NCI-H446 treated with DMSO at 0.1 percent for 48 hours (cell line): ENCODE measurements around the gene SLC39A6.
"Not testable (repeated sequence)": the region's sequence is repeated elsewhere in the genome, so short reads cannot be mapped to it uniquely, and the experiment has no call there.

Source experiments
- DNase-seq: peaks from one replicate; lab custom pipeline; 2025; lab: John Stamatoyannopoulos, UW

Gene SLC39A6

GRCh38 chr18:36096955-36097354 lies 32.2 kb downstream of the SLC39A6 start:
- DNase-seq, result no peak

GRCh38 chr18:36095936-36096519 lies 33.1 kb downstream of the SLC39A6 start:
- peak; percentile 4 for DNase-seq

- no peak for DNase-seq
Measured at GRCh38 chr18:36094431-36094830, 34.7 kb downstream of the SLC39A6 start.

GRCh38 chr18:36092116-36092515 lies 37.0 kb downstream of the SLC39A6 start:
- DNase-seq, result not testable (repeated sequence)

- DNase-seq, result no peak
Measured at GRCh38 chr18:36089001-36089400, 40.1 kb downstream of the SLC39A6 start.

- DNase-seq, result no peak
Measured at GRCh38 chr18:36088256-36088655, 40.9 kb downstream of the SLC39A6 start.

GRCh38 chr18:36086186-36086585 lies 43.0 kb downstream of the SLC39A6 start:
- no peak for DNase-seq

GRCh38 chr18:36085195-36085594 lies 43.9 kb downstream of the SLC39A6 start:
- DNase-seq, result no peak

- no peak for DNase-seq
Measured at GRCh38 chr18:36083729-36084128, 45.4 kb downstream of the SLC39A6 start.

- DNase-seq, result not testable (repeated sequence)
Measured at GRCh38 chr18:36081118-36081517, 48.0 kb downstream of the SLC39A6 start.

- DNase-seq, result no peak
Measured at GRCh38 chr18:36078751-36079529, 50.2 kb downstream of the SLC39A6 start.

- DNase-seq, result not testable (repeated sequence)
Measured at GRCh38 chr18:36077764-36078163, 51.4 kb downstream of the SLC39A6 start.

GRCh38 chr18:36075862-36076587 lies 53.1 kb downstream of the SLC39A6 start:
- no peak for DNase-seq

GRCh38 chr18:36074435-36074834 lies 54.7 kb downstream of the SLC39A6 start:
- no peak for DNase-seq

- DNase-seq, result no peak
Measured at GRCh38 chr18:36073676-36074075, 55.5 kb downstream of the SLC39A6 start.

GRCh38 chr18:36072406-36072805 lies 56.7 kb downstream of the SLC39A6 start:
- not testable (repeated sequence) for DNase-seq

- peak; percentile 78 for DNase-seq
Measured at GRCh38 chr18:36067055-36067957, 61.8 kb downstream of the SLC39A6 start, which contains the start of gene RPRD1A. TSS of gene RPRD1A (minus strand) at chr18:36067559. CDS start at chr18:36067404, 155 bp downstream.

- DNase-seq, result no peak
Measured at GRCh38 chr18:36066686-36067054, 62.5 kb downstream of the SLC39A6 start.

GRCh38 chr18:36066001-36066400 lies 63.1 kb downstream of the SLC39A6 start:
- DNase-seq, result no peak

GRCh38 chr18:36064809-36065079 lies 64.4 kb downstream of the SLC39A6 start:
- not testable (repeated sequence) for DNase-seq

GRCh38 chr18:36064027-36064808 lies 64.9 kb downstream of the SLC39A6 start:
- no peak for DNase-seq
